Measurements from ENCODE around the gene TOM1L1. TPM values are rescaled to one million over a fixed set of nuclear protein-coding genes. Genes with fewer than 3 reads are reported as not detected.
"Not testable (repeated sequence)": the region's sequence is repeated elsewhere in the genome, so short reads cannot be mapped to it uniquely, and the experiment has no call there.

Gene TOM1L1
- total RNA-seq, 4 donors from 2014 or later, result 28.4 to 41.6 (median 30.0) TPM

DNA sequence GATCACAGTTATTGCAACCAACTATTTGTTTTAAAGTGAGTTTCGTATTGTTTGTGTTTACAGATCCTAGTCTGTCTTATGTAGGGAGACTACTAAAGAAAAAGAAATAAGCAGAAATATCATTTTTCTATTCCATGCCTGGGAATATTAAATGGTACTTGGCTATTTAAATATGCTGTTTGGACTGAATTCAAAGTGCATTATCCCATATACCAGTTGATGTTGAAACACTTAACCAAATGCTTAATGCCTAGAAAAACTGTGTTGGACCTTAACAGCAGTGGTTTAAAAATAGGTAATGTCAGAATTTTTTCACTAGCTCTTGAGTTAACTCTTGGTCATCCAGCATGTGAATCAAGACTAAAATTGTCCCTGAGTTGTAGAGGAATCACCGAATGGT, 37.5 kb upstream of the TOM1L1 start:
- no peaks in the 10 kb centered on the region for H3K4me1 ChIP-seq
- H3K9me3 ChIP-seq, result no peaks in the 10 kb centered on the region
- no peak overlapping the region for H3K27ac ChIP-seq
- no peak for ATAC-seq
- 39 to 50% methylated on average over 2 of the region's 2 CpGs for WGBS, 2 donors (ENCODE audit: low coverage in 1 of 2)
- no peaks in the 10 kb centered on the region for H3K27me3 ChIP-seq
- no peak for TF ChIP-seq EP300 (IDR thresholded peaks at IDR 0.05)
- TF ChIP-seq CTCF (IDR thresholded peaks at IDR 0.05), result no peak
- no peak for TF ChIP-seq POLR2AphosphoS5 (IDR thresholded peaks at IDR 0.05)
- TF ChIP-seq POLR2A (IDR thresholded peaks at IDR 0.05), result no peak
- no peak overlapping the region for H3K4me3 ChIP-seq
- H3K36me3 ChIP-seq, result no peaks in the 10 kb centered on the region

- H3K36me3 ChIP-seq, result no peaks in the 10 kb centered on the region
- H3K27me3 ChIP-seq, result no peaks in the 10 kb centered on the region
- ATAC-seq, result no peak
- H3K9me3 ChIP-seq, result no peaks in the 10 kb centered on the region
- H3K4me1 ChIP-seq, result no peaks in the 10 kb centered on the region
- WGBS, 2 donors (ENCODE audit: low coverage in 1 of 2), result 67 to 85% methylated on average over 1 of the region's 1 CpG
- H3K27ac ChIP-seq, result no peak overlapping the region
- H3K4me3 ChIP-seq, result no peak overlapping the region
- TF ChIP-seq CTCF (IDR thresholded peaks at IDR 0.05) (no peak), POLR2AphosphoS5 (IDR thresholded peaks at IDR 0.05) (no peak), EP300 (IDR thresholded peaks at IDR 0.05) (no peak), POLR2A (IDR thresholded peaks at IDR 0.05) (no peak)
These were observed 36.6 kb upstream of the TOM1L1 start for GRCh38 chr17:54864070-54864469.

GRCh38 chr17:54864636-54865356, 35.9 kb upstream of the TOM1L1 start:
- TF ChIP-seq CTCF (IDR thresholded peaks at IDR 0.05), result no peak
- TF ChIP-seq POLR2A (IDR thresholded peaks at IDR 0.05), result no peak
- TF ChIP-seq POLR2AphosphoS5 (IDR thresholded peaks at IDR 0.05), result no peak
- TF ChIP-seq EP300 (IDR thresholded peaks at IDR 0.05), result no peak
- Histone ChIP-seq H3K27me3 (no peaks in the 10 kb centered on the region), H3K4me1 (no peaks in the 10 kb centered on the region), H3K4me3 (no peak overlapping the region), H3K9me3 (no peaks in the 10 kb centered on the region), H3K27ac (no peak overlapping the region), H3K36me3 (no peaks in the 10 kb centered on the region)
- 66 to 71% methylated on average over 2 to 8 of the region's 8 CpGs for WGBS, 2 donors (ENCODE audit: low coverage in 1 of 2)
- no peak for ATAC-seq

GRCh38 chr17:54867634-54868033, 33.0 kb upstream of the TOM1L1 start:
- WGBS, 2 donors (ENCODE audit: low coverage in 1 of 2), result 88 to 91% methylated on average over 1 to 2 of the region's 2 CpGs
- no peaks in the 10 kb centered on the region for H3K9me3 ChIP-seq
- H3K36me3 ChIP-seq, result no peaks in the 10 kb centered on the region
- no peak overlapping the region for H3K27ac ChIP-seq
- no peak for ATAC-seq
- no peak overlapping the region for H3K4me3 ChIP-seq
- H3K27me3 ChIP-seq, result no peaks in the 10 kb centered on the region
- no peaks in the 10 kb centered on the region for H3K4me1 ChIP-seq
- TF ChIP-seq POLR2A (IDR thresholded peaks at IDR 0.05) (no peak), EP300 (IDR thresholded peaks at IDR 0.05) (no peak), CTCF (IDR thresholded peaks at IDR 0.05) (no peak), POLR2AphosphoS5 (IDR thresholded peaks at IDR 0.05) (no peak)

DNA sequence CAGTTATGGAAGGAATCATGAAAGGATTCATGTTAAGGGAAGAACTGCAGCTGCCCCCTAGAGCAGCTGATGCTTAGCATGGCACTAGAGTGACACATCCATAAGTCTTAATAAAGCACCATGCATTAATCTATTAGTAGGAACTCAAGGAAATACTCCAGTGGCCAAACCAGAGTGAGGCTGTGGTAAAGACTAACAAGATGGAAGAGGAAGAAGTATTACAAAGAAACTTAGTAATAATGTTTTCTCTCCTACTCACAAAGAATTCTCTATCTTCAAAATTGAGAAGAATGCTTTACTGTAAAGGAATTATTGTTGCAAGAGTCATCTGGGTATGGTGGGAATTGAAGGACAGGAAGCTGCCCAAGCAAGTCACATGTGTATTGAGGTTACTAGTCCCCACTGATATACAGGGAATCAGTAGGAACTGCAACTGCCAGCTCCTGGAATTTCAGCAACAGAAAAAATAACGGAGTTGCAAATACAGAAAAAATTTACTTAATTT, 29.9 kb upstream of the TOM1L1 start:
- Histone ChIP-seq H3K27me3 (peaks cover 5% of the 10 kb centered on the region), H3K4me3 (no peak overlapping the region), H3K4me1 (no peaks in the 10 kb centered on the region), H3K36me3 (no peaks in the 10 kb centered on the region), H3K9me3 (no peaks in the 10 kb centered on the region), H3K27ac (no peak overlapping the region)
- ATAC-seq, result no peak
- 84% methylated on average over 1 of the region's 1 CpG; no CpG with 5 or more reads in 1 of the 2 donors for WGBS, 2 donors (ENCODE audit: low coverage in 1 of 2)
- no peak for TF ChIP-seq EP300 (IDR thresholded peaks at IDR 0.05)
- no peak for TF ChIP-seq POLR2AphosphoS5 (IDR thresholded peaks at IDR 0.05)
- no peak for TF ChIP-seq POLR2A (IDR thresholded peaks at IDR 0.05)
- no peak for TF ChIP-seq CTCF (IDR thresholded peaks at IDR 0.05)

DNA sequence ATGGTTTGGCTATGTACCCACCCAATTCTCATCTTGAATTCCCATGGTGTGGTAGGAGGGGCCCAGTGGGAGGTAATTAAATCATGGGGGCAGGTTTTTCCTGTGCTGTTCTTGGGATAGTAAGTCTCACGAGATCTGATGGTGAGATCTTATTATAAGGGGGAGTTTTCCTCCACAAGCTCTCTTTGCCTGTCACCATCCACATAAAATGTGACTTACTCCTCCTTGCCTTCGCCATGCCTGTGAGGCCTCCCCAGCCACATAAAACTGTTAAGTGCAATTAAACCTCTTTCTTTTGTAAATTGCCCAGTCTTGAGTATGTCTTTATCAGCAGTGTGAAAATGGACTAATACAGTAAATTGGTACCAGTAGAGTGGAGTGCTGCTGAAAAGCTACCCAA, 24.7 kb upstream of the TOM1L1 start:
- WGBS, 2 donors (ENCODE audit: low coverage in 1 of 2), result 78 to 90% methylated on average over 2 of the region's 2 CpGs
- not testable (repeated sequence) for H3K27ac ChIP-seq, H3K27me3 ChIP-seq, H3K4me1 ChIP-seq, H3K4me3 ChIP-seq, H3K36me3 ChIP-seq, ATAC-seq, H3K9me3 ChIP-seq

Data from gastroesophageal sphincter (tissue), 4 donors.